GM18867 (cell line): ENCODE results near the gene AKAP8L.
"Not testable (repeated sequence)": the region's sequence is repeated elsewhere in the genome, so short reads cannot be mapped to it uniquely, and the experiment has no call there.

Experiments used
- ATAC-seq: cut with Tn5 transposase; IDR thresholded peaks from one replicate; pipeline ENCODE4 v1.9.1; 2021; ENCODE audit warnings: mild to moderate bottlenecking, moderate library complexity; ENCODE audit not compliant: unreplicated experiment

Gene AKAP8L

DNA sequence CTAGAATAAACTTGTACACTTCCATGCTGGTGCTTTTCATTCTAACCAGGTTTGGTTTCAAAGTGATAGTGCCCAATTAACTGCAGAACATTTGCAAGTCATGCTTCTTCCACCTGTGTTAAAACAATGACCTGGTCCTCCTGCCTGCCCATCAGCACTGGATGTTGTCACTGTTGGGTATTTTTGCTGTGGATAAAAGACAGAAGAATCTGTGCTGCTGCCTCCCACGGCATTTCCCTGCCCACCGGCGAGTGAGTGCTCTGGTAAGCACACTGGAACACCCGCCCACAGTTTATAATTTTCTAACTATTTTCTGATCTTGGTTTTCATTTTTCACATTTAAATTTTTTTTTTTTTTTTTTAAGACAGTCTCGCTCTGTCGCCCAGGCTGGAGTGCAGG, 36.9 kb downstream of the AKAP8L start:
- ATAC-seq = no peak

- no peak for ATAC-seq
Measured at GRCh38 chr19:15381429-15381828, 37.4 kb downstream of the AKAP8L start.

DNA sequence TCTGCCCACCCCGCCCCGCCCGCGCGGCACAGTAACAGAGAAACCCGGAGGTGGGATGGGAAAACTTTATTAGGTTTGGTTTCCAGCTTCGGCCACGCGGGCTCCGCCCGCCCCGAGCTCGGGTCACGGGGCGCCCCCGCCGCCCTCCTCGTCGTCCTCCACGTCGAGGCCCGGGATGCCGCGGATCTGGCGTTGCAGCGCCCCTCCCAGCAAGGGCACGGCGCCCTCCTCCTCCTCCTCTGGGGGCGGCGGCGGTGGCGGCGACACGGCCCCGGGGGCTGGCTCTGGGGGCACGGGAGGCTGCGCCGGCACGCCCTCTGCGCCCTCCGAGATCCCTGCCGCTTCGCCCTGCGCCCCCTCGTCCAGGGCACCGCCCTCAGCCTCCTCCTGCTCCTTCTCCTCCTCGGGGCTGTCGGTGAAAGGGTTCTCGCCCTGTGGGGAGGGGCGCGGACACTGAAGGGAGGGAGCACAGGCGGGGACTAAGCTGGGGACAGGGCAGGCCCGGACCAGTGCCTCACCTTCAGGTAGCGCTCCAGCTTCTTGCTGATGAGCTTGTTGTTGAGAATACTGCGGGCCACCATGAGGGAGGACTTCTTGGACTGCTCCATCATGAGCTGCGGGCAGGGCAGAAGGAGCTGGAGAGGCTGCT, 38.7 kb downstream of the AKAP8L start:
- ATAC-seq = peak; percentile 24

GRCh38 chr19:15379083-15379998, 39.4 kb downstream of the AKAP8L start, which contains the start of gene AKAP8:
AKAP8 (minus strand) TSS chr19:15379787; CDS start chr19:15379731, 56 bp downstream.
- peak; percentile 85 for ATAC-seq

DNA sequence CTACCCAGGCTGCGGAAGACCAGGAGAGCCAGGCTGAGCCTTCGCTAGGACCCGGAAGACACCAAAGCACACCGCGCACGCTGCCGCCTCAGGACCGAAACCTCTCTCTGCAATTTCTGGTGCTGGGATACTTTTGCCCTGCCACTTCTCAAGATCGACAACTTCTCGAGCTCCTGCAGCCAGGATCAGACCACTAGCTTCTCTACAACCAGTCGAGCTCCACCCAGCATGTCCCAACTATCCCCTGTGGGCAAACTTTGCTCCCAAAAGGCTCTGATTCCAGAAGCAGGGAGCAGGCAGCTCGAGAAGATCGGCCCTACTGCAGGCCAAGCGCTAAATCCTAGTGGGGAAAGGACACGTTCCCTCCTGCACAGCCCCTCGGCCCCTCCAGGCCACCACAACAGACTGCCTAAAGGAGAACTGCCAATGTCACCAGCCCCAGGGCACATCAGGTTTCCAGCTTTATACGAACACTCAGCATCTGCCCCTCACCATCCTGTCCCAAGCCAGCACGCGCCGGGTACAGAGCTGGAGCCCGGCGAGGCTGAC, 40.2 kb downstream of the AKAP8L start:
- no peak for ATAC-seq

- no peak for ATAC-seq
Measured at GRCh38 chr19:15374796-15375440, 43.9 kb downstream of the AKAP8L start.

DNA sequence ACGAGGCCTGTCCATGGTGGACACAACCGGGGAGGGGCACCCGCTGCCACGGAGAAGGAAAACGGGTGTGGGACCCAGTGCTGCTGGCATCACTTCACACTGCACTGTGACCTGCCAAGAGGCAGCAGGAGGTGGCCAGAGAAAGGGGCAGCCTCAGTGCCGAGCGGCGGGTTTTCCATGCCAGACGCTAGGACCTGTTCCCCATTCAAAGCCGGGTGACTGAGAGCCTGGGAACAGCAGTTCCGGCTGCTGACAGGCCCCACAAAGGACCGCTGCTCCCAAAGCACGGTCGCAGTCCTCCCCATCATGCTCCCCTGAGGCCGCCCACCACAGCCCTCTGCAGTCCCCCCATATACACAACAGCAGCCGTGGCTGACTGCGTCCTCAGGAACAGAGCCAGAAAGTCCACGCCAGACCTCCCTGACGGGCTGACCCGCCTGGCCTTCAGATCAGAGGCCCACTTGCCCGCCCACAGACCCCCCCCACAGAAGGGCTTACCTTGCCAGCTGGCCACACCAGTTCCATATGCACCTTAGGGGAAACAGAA, 44.6 kb downstream of the AKAP8L start:
- no peak for ATAC-seq

GRCh38 chr19:15373644-15374043, 45.1 kb downstream of the AKAP8L start:
- ATAC-seq = no peak

- ATAC-seq = no peak
Measured at GRCh38 chr19:15372891-15373301, 45.9 kb downstream of the AKAP8L start.

GRCh38 chr19:15372470-15372869, 46.3 kb downstream of the AKAP8L start:
- no peak for ATAC-seq

GRCh38 chr19:15371786-15372380, 46.9 kb downstream of the AKAP8L start:
- ATAC-seq = no peak

- ATAC-seq = no peak
Measured at GRCh38 chr19:15371119-15371518, 47.7 kb downstream of the AKAP8L start.

- no peak for ATAC-seq
Measured at GRCh38 chr19:15369594-15369891, 49.2 kb downstream of the AKAP8L start.

GRCh38 chr19:15368798-15369593, 49.8 kb downstream of the AKAP8L start:
- no peak for ATAC-seq

DNA sequence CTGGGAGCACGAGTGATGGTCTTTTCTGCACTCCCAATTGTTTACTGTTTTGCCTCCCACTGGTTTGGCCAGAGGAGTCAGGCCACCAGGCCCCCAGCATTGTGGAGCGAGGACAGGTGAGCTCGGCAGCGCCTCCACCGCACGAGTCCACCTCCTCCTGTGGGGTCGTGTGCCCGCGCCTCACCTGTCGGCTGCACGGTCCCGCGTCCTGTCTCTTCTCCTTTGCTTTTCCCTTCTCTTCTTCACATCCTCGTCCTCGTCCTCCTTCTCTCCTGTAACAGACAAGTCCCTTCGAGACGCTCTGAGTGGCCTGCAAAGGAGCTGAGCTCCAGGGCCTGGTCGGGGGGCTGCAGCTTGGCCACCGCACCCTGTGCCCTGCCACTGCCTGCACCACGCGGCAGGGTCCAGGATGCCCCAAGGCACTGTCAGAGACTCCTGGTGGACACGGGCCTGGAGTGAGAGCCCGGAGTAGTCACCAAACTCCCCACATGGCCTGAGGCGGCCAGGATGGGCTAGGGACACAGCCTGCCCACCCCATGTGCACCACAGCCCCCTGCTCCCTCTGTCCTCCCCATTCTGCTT, 50.6 kb downstream of the AKAP8L start:
- no peak for ATAC-seq

DNA sequence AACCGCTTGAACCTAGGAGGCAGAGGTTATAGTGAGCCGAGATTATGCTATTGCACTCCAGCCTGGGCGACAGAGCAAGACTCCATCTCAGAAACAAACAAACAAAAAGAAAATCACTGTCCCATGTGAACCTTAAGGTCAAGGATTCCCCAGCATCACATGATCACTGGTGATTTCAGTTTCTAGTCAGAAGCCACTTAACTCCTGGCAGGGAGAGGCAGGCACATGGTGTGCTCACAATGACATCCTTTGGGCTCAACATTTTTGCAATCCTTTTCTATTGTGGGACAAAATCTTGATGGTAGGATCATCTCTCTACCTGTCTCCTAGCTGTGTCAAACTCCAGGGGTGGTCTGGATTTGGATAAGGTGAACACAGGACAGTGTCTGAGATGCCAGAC, 51.3 kb downstream of the AKAP8L start:
- ATAC-seq = no peak

- no peak for ATAC-seq
Measured at GRCh38 chr19:15365264-15365663, 53.5 kb downstream of the AKAP8L start.

GRCh38 chr19:15363791-15364190, 55.0 kb downstream of the AKAP8L start:
- ATAC-seq = not testable (repeated sequence)

DNA sequence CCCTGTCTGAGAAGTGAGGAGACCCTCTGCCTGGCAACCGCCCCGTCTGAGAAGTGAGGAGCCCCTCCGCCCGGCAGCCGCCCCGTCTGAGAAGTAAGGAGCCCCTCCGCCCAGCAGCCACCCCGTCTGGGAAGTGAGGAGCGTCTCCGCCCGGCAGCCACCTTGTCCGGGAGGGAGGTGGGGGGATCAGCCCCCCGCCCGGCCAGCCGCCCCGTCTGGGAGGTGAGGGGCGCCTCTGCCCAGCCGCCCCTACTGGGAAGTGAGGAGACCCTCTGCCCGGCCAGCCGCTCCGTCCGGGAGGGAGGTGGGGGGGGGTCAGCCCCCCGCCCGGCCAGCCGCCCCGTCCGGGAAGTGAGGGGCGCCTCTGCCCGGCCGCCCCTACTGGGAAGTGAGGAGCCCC, 55.7 kb downstream of the AKAP8L start:
- not testable (repeated sequence) for ATAC-seq

DNA sequence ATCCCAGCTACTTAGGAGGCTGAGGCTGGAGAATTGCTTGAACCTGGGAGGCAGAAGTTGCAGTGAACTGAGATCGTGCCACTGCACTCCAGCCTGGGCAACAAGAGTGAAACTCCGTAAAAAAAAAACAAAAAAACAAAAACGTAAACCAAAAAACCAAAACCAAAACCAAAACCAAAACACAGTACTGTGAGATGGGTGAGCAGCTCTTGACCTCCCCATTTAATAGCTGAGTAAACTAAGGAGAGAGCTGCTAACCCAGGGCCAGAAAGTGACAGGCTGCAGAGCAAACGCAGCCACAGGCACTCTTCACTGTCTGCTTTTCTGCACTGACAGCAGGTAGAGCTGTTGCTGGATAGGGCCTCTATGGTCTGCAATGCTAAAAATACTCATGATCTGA, 58.8 kb downstream of the AKAP8L start:
- peak; percentile 65 for ATAC-seq
